ENCODE data around the gene ADSS2. TPM values are rescaled to one million over a fixed set of nuclear protein-coding genes. Genes with fewer than 3 reads are reported as not detected.

Gene ADSS2
- total RNA-seq, 1 donor from 2014 or later: 52.4 TPM

DNA sequence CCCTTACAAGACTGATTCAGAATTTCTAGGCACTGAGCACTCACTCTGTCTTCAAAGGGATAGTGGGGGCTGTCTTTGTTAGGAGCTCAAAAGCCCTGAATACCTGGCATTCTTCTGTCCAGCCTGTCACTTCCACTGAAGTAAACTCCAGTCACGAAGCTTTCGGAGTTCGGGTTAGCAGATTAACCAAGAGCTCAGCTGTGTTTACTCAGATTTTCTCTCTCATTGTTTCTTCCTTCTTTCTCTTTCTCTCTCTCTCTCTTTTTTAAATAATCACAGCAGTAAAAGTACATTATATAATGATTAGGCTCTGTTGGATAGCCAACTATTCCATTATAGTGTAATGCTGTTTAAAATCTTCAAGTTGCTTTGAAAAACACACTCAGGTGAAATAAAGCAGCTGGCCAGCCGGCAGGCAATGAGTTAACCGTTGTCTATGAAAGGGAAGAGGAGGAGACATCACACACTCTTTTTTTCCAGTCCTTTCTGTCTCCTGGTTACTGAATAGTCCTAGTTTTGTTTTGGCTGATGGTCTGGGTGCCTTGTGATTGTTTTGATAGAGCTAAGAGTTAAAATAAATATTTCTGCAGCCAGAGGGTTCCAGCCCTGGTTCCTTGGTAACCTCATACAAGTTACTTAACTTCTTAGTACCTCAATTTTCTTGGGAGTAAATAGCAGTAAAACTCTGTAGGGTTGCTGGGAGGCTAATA, 89.8 kb downstream of the ADSS2 start:
- H3K27ac Mint-ChIP-seq: peak overlapping the region; percentile 99
- H3K9me3 Mint-ChIP-seq: peaks cover 12% of the 10 kb centered on the region
- peaks cover 17% of the 10 kb centered on the region for H3K4me1 Mint-ChIP-seq
- peaks cover 4% of the 10 kb centered on the region for H3K36me3 Mint-ChIP-seq
- no peak for DNase-seq (ENCODE audit: low spot score in 2 of 2, unreplicated experiment in 2 of 2)
- H3K27me3 Mint-ChIP-seq (ENCODE audit: low read depth): no peaks in the 10 kb centered on the region
- H3K4me3 Mint-ChIP-seq: peak overlapping the region; percentile 65
- TF ChIP-seq, protein P1, sequence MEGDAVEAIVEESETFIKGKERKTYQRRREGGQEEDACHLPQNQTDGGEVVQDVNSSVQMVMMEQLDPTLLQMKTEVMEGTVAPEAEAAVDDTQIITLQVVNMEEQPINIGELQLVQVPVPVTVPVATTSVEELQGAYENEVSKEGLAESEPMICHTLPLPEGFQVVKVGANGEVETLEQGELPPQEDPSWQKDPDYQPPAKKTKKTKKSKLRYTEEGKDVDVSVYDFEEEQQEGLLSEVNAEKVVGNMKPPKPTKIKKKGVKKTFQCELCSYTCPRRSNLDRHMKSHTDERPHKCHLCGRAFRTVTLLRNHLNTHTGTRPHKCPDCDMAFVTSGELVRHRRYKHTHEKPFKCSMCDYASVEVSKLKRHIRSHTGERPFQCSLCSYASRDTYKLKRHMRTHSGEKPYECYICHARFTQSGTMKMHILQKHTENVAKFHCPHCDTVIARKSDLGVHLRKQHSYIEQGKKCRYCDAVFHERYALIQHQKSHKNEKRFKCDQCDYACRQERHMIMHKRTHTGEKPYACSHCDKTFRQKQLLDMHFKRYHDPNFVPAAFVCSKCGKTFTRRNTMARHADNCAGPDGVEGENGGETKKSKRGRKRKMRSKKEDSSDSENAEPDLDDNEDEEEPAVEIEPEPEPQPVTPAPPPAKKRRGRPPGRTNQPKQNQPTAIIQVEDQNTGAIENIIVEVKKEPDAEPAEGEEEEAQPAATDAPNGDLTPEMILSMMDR (IDR thresholded peaks at IDR 0.05; ENCODE audit: unreplicated experiment): no peak

Other genes starting within 250 kb of the ADSS2 start
- gene CATSPERE, start 9.4 kb upstream of the ADSS2 start, total RNA-seq: 2.2 to 2.7 TPM (median 2.5 TPM) in 3 replicates
- gene DESI2, start 201.2 kb upstream of the ADSS2 start, total RNA-seq: 30.7 to 32.0 TPM (median 31.1 TPM) in 3 replicates